ENCODE results near the gene VIL1.

Gene VIL1

GRCh38 chr2:218405746-218406208 lies 13.1 kb upstream of the VIL1 start:
- peak; percentile 3 for ATAC-seq
- no peak for TF ChIP-seq PATZ1 (CRISPR knock-in tag; IDR thresholded peaks at IDR 0.05; ENCODE audit: borderline replicate concordance)
- no peak for TF ChIP-seq ZFP30 (CRISPR knock-in tag; IDR thresholded peaks at IDR 0.05)
- TF ChIP-seq ZC3H10 (CRISPR knock-in tag; IDR thresholded peaks at IDR 0.05) = no peak
- no peak for TF ChIP-seq ZFP3 (CRISPR knock-in tag; IDR thresholded peaks at IDR 0.05)

GRCh38 chr2:218406209-218406948 lies 12.5 kb upstream of the VIL1 start:
- peak; percentile 87 for ATAC-seq
- peak; percentile 96 for TF ChIP-seq PATZ1 (CRISPR knock-in tag; IDR thresholded peaks at IDR 0.05; ENCODE audit: borderline replicate concordance)
- no peak for TF ChIP-seq POU6F1 (CRISPR knock-in tag; IDR thresholded peaks at IDR 0.05; ENCODE audit: borderline replicate concordance, low read depth)
- TF ChIP-seq TOX (CRISPR knock-in tag; IDR thresholded peaks at IDR 0.05; ENCODE audit: borderline replicate concordance) = no peak; the same call in 1 of the 2 replicates
- peak; percentile 18; the same call in 1 of the 2 replicates for TF ChIP-seq RARB (CRISPR knock-in tag; IDR thresholded peaks at IDR 0.05)
- no peak for TF ChIP-seq PPARA (CRISPR knock-in tag; IDR thresholded peaks at IDR 0.05; ENCODE audit: borderline replicate concordance)
- no peak for TF ChIP-seq SNAI2 (CRISPR knock-in tag; IDR thresholded peaks at IDR 0.05)
- TF ChIP-seq ZC3H10 (CRISPR knock-in tag; IDR thresholded peaks at IDR 0.05) = no peak
- TF ChIP-seq BACH2 (CRISPR knock-in tag; IDR thresholded peaks at IDR 0.05; ENCODE audit: borderline replicate concordance) = no peak
- TF ChIP-seq CREB5 (CRISPR knock-in tag; IDR thresholded peaks at IDR 0.05; ENCODE audit: low read depth) = no peak
- 0 out of 2 replicates have a peak, but pooled peaks have one; percentile 26 for TF ChIP-seq TCF4 (CRISPR knock-in tag; IDR thresholded peaks at IDR 0.05; ENCODE audit: borderline replicate concordance)

GRCh38 chr2:218406949-218407618 lies 11.8 kb upstream of the VIL1 start:
- peak; percentile 32 for ATAC-seq
- TF ChIP-seq PPARA (CRISPR knock-in tag; IDR thresholded peaks at IDR 0.05; ENCODE audit: borderline replicate concordance) (no peak), ZNF565 (CRISPR knock-in tag; conservative IDR thresholded peaks at IDR 0.05; ENCODE audit: low read depth) (no peak), GLIS3 (CRISPR knock-in tag; IDR thresholded peaks at IDR 0.05) (no peak; the same call in 1 of the 2 replicates), OSR1 (CRISPR knock-in tag; IDR thresholded peaks at IDR 0.05) (no peak), ZNF70 (CRISPR knock-in tag; IDR thresholded peaks at IDR 0.05) (no peak), POU6F1 (CRISPR knock-in tag; IDR thresholded peaks at IDR 0.05; ENCODE audit: borderline replicate concordance, low read depth) (no peak), PATZ1 (CRISPR knock-in tag; IDR thresholded peaks at IDR 0.05; ENCODE audit: borderline replicate concordance) (no peak), CSDC2 (CRISPR knock-in tag; IDR thresholded peaks at IDR 0.05) (no peak), SNAI2 (CRISPR knock-in tag; IDR thresholded peaks at IDR 0.05) (no peak), CSRNP3 (CRISPR knock-in tag; IDR thresholded peaks at IDR 0.05) (no peak), TCF4 (CRISPR knock-in tag; IDR thresholded peaks at IDR 0.05; ENCODE audit: borderline replicate concordance) (no peak), ZNF8 (CRISPR knock-in tag; IDR thresholded peaks at IDR 0.05) (no peak), TOX (CRISPR knock-in tag; IDR thresholded peaks at IDR 0.05; ENCODE audit: borderline replicate concordance) (no peak), ARNTL (CRISPR knock-in tag; IDR thresholded peaks at IDR 0.05; ENCODE audit: borderline replicate concordance, low read depth) (no peak), BACH2 (CRISPR knock-in tag; IDR thresholded peaks at IDR 0.05; ENCODE audit: borderline replicate concordance) (no peak), ZFP30 (CRISPR knock-in tag; IDR thresholded peaks at IDR 0.05) (no peak)
